ENCODE measurements around the gene JMJD1C. TPM values are rescaled to one million over a fixed set of nuclear protein-coding genes. Genes with fewer than 3 reads are reported as not detected.

JMJD1C gene
- total RNA-seq, 1 donor from 2014 or later, result 72.9 TPM

- DNase-seq (ENCODE audit: low spot score), result no peak
- H3K4me1 Mint-ChIP-seq (ENCODE audit: low read depth), result peaks cover 53% of the 10 kb centered on the region
- no peaks in the 10 kb centered on the region for H3K36me3 Mint-ChIP-seq (ENCODE audit: low read depth)
- H3K27me3 Mint-ChIP-seq (ENCODE audit: low read depth), result no peaks in the 10 kb centered on the region
- no peak overlapping the region for H3K4me3 Mint-ChIP-seq (ENCODE audit: unreplicated experiment)
- no peaks in the 10 kb centered on the region for H3K9me3 Mint-ChIP-seq (ENCODE audit: low read depth)
- H3K27ac Mint-ChIP-seq (ENCODE audit: unreplicated experiment), result peak overlapping the region; percentile 73
- TF ChIP-seq CTCF (IDR thresholded peaks at IDR 0.05), result no peak
Observed at GRCh38 chr10:63414481-63415260, 51.1 kb downstream of the JMJD1C start.

GRCh38 chr10:63413429-63413828, 52.3 kb downstream of the JMJD1C start:
- H3K27ac Mint-ChIP-seq (ENCODE audit: unreplicated experiment), result no peak overlapping the region
- TF ChIP-seq CTCF (IDR thresholded peaks at IDR 0.05), result no peak
- H3K4me3 Mint-ChIP-seq (ENCODE audit: unreplicated experiment), result no peak overlapping the region
- H3K27me3 Mint-ChIP-seq (ENCODE audit: low read depth), result no peaks in the 10 kb centered on the region
- peaks cover 66% of the 10 kb centered on the region for H3K4me1 Mint-ChIP-seq (ENCODE audit: low read depth)
- no peak for DNase-seq (ENCODE audit: low spot score)
- no peaks in the 10 kb centered on the region for H3K36me3 Mint-ChIP-seq (ENCODE audit: low read depth)
- H3K9me3 Mint-ChIP-seq (ENCODE audit: low read depth), result no peaks in the 10 kb centered on the region

GRCh38 chr10:63412304-63412703, 53.5 kb downstream of the JMJD1C start:
- no peaks in the 10 kb centered on the region for H3K9me3 Mint-ChIP-seq (ENCODE audit: low read depth)
- no peak for TF ChIP-seq CTCF (IDR thresholded peaks at IDR 0.05)
- H3K36me3 Mint-ChIP-seq (ENCODE audit: low read depth), result no peaks in the 10 kb centered on the region
- no peaks in the 10 kb centered on the region for H3K27me3 Mint-ChIP-seq (ENCODE audit: low read depth)
- H3K4me1 Mint-ChIP-seq (ENCODE audit: low read depth), result peaks cover 60% of the 10 kb centered on the region
- no peak overlapping the region for H3K27ac Mint-ChIP-seq (ENCODE audit: unreplicated experiment)
- H3K4me3 Mint-ChIP-seq (ENCODE audit: unreplicated experiment), result no peak overlapping the region
- DNase-seq (ENCODE audit: low spot score), result no peak

- DNase-seq (ENCODE audit: low spot score), result no peak
- Mint-ChIP-seq H3K36me3 (ENCODE audit: low read depth) (no peaks in the 10 kb centered on the region), H3K27ac (ENCODE audit: unreplicated experiment) (no peak overlapping the region), H3K4me3 (ENCODE audit: unreplicated experiment) (no peak overlapping the region), H3K9me3 (ENCODE audit: low read depth) (no peaks in the 10 kb centered on the region), H3K27me3 (ENCODE audit: low read depth) (no peaks in the 10 kb centered on the region), H3K4me1 (ENCODE audit: low read depth) (peaks cover 50% of the 10 kb centered on the region)
- TF ChIP-seq CTCF (IDR thresholded peaks at IDR 0.05), result no peak
Observed at GRCh38 chr10:63410633-63411032, 55.1 kb downstream of the JMJD1C start.

- H3K9me3 Mint-ChIP-seq (ENCODE audit: low read depth), result no peaks in the 10 kb centered on the region
- peak overlapping the region; percentile 78 for H3K27ac Mint-ChIP-seq (ENCODE audit: unreplicated experiment)
- H3K4me1 Mint-ChIP-seq (ENCODE audit: low read depth), result peaks cover 40% of the 10 kb centered on the region
- H3K4me3 Mint-ChIP-seq (ENCODE audit: unreplicated experiment), result no peak overlapping the region
- DNase-seq (ENCODE audit: low spot score), result no peak
- TF ChIP-seq CTCF (IDR thresholded peaks at IDR 0.05), result no peak
- no peaks in the 10 kb centered on the region for H3K27me3 Mint-ChIP-seq (ENCODE audit: low read depth)
- H3K36me3 Mint-ChIP-seq (ENCODE audit: low read depth), result no peaks in the 10 kb centered on the region
Observed at GRCh38 chr10:63409465-63410027, 56.2 kb downstream of the JMJD1C start.

All from chondrocyte (in vitro differentiated cells).